ENCODE results near the gene SGSH.

The SGSH gene

DNA sequence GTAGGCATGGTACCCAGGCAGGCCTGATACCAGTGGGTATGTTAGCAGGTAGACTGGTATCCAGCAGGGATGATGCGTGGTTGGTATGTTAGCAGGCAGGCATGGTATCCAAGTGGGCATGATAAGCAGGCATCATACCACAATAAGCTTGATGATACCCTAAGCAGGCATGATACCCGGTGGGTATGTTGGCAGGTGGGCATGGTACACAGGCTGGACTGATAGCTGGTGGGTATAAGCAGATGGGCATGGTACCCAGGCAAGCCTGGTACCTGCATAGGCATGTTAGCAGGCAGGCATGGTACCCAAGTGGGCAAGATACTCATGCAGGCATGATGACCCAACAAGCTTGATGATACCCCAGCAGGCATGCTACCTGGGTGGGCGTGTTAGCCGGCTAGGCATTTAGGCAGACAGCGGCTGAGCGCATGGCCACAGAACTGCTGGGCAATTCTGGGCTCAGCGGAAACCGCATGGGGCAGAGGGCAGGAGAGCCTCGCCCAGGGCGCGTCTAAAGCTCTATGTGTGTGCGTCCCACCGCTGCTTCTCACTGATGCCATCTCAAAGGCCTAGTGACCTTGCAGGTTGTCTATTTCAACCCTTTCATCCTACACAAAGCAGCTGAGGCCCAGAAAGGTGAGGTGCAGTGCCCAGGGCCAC is 2.3 kb downstream of the SGSH start:
- Histone ChIP-seq H3K36me3 (ENCODE audit: control insufficient read depth, insufficient read depth, low read length) (peaks cover 38% of the 10 kb centered on the region), H3K27ac (ENCODE audit: low read depth, low read length, severe bottlenecking) (no peak overlapping the region), H3K9me3 (ENCODE audit: control insufficient read depth, low read length) (no peaks in the 10 kb centered on the region), H3K4me1 (ENCODE audit: control insufficient read depth, insufficient read depth, low read length, poor library complexity, severe bottlenecking) (peaks cover 12% of the 10 kb centered on the region), H3K4me3 (ENCODE audit: extremely low read depth, insufficient read depth, low read length, poor library complexity, severe bottlenecking) (no peak overlapping the region)
- 98% methylated on average over 12 to 13 of the region's 13 CpGs for WGBS, 2 experiments (ENCODE audit: insufficient coverage in 2 of 2)

- H3K4me3 ChIP-seq (ENCODE audit: extremely low read depth, insufficient read depth, low read length, poor library complexity, severe bottlenecking): no peak overlapping the region
- H3K9me3 ChIP-seq (ENCODE audit: control insufficient read depth, low read length): no peaks in the 10 kb centered on the region
- no peak overlapping the region for H3K27ac ChIP-seq (ENCODE audit: low read depth, low read length, severe bottlenecking)
- H3K36me3 ChIP-seq (ENCODE audit: control insufficient read depth, insufficient read depth, low read length): peaks cover 36% of the 10 kb centered on the region
- H3K4me1 ChIP-seq (ENCODE audit: control insufficient read depth, insufficient read depth, low read length, poor library complexity, severe bottlenecking): peaks cover 11% of the 10 kb centered on the region
- 96 to 98% methylated on average over 31 to 37 of the region's 40 CpGs for WGBS, 2 experiments (ENCODE audit: insufficient coverage in 2 of 2)
Observed at GRCh38 chr17:80216473-80217456, 3.4 kb downstream of the SGSH start.

GRCh38 chr17:80214878-80215210 is 5.3 kb downstream of the SGSH start:
- WGBS, 2 experiments (ENCODE audit: insufficient coverage in 2 of 2): 93 to 94% methylated on average over 16 to 17 of the region's 17 CpGs
- H3K36me3 ChIP-seq (ENCODE audit: control insufficient read depth, insufficient read depth, low read length): peaks cover 55% of the 10 kb centered on the region
- H3K4me3 ChIP-seq (ENCODE audit: extremely low read depth, insufficient read depth, low read length, poor library complexity, severe bottlenecking): no peak overlapping the region
- H3K9me3 ChIP-seq (ENCODE audit: control insufficient read depth, low read length): no peaks in the 10 kb centered on the region
- no peak overlapping the region for H3K27ac ChIP-seq (ENCODE audit: low read depth, low read length, severe bottlenecking)
- H3K4me1 ChIP-seq (ENCODE audit: control insufficient read depth, insufficient read depth, low read length, poor library complexity, severe bottlenecking): peaks cover 3% of the 10 kb centered on the region

- H3K27ac ChIP-seq (ENCODE audit: low read depth, low read length, severe bottlenecking): no peak overlapping the region
- H3K4me3 ChIP-seq (ENCODE audit: extremely low read depth, insufficient read depth, low read length, poor library complexity, severe bottlenecking): no peak overlapping the region
- peaks cover 2% of the 10 kb centered on the region for H3K4me1 ChIP-seq (ENCODE audit: control insufficient read depth, insufficient read depth, low read length, poor library complexity, severe bottlenecking)
- H3K36me3 ChIP-seq (ENCODE audit: control insufficient read depth, insufficient read depth, low read length): peaks cover 58% of the 10 kb centered on the region
- WGBS, 2 experiments (ENCODE audit: insufficient coverage in 2 of 2): 93 to 95% methylated on average over 41 to 47 of the region's 48 CpGs
- no peaks in the 10 kb centered on the region for H3K9me3 ChIP-seq (ENCODE audit: control insufficient read depth, low read length)
Observed at GRCh38 chr17:80214012-80214877, 5.9 kb downstream of the SGSH start.

DNA sequence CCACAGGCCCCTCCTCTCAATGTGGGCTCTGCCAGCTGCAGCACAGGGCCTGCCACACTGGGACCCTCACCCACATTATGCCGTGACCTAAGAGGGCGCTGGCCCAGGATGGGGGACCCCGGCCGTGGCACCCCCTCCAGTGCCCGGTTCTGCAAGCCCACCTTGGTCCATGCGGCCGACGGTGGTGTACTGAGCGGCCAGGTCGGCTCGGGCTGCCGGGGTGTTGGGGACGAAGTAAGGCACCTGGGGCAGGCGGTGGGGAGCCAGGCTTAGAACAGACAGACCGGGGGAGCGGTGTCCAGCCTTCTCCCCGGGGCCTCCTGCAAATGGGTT is 6.5 kb downstream of the SGSH start:
- 97% methylated on average over 14 to 17 of the region's 17 CpGs for WGBS, 2 experiments (ENCODE audit: insufficient coverage in 2 of 2)
- Histone ChIP-seq H3K4me1 (ENCODE audit: control insufficient read depth, insufficient read depth, low read length, poor library complexity, severe bottlenecking) (no peaks in the 10 kb centered on the region), H3K9me3 (ENCODE audit: control insufficient read depth, low read length) (no peaks in the 10 kb centered on the region), H3K27ac (ENCODE audit: low read depth, low read length, severe bottlenecking) (no peak overlapping the region), H3K36me3 (ENCODE audit: control insufficient read depth, insufficient read depth, low read length) (peaks cover 64% of the 10 kb centered on the region), H3K4me3 (ENCODE audit: extremely low read depth, insufficient read depth, low read length, poor library complexity, severe bottlenecking) (no peak overlapping the region)

- Histone ChIP-seq H3K9me3 (ENCODE audit: control insufficient read depth, low read length) (no peaks in the 10 kb centered on the region), H3K4me3 (ENCODE audit: extremely low read depth, insufficient read depth, low read length, poor library complexity, severe bottlenecking) (no peak overlapping the region), H3K36me3 (ENCODE audit: control insufficient read depth, insufficient read depth, low read length) (peaks cover 69% of the 10 kb centered on the region), H3K27ac (ENCODE audit: low read depth, low read length, severe bottlenecking) (no peak overlapping the region), H3K4me1 (ENCODE audit: control insufficient read depth, insufficient read depth, low read length, poor library complexity, severe bottlenecking) (no peaks in the 10 kb centered on the region)
- 95 to 97% methylated on average over 12 to 16 of the region's 19 CpGs for WGBS, 2 experiments (ENCODE audit: insufficient coverage in 2 of 2)
Observed at GRCh38 chr17:80212962-80213642, 7.0 kb downstream of the SGSH start.

- Histone ChIP-seq H3K36me3 (ENCODE audit: control insufficient read depth, insufficient read depth, low read length) (peaks cover 72% of the 10 kb centered on the region), H3K27ac (ENCODE audit: low read depth, low read length, severe bottlenecking) (no peak overlapping the region), H3K4me3 (ENCODE audit: extremely low read depth, insufficient read depth, low read length, poor library complexity, severe bottlenecking) (no peak overlapping the region), H3K4me1 (ENCODE audit: control insufficient read depth, insufficient read depth, low read length, poor library complexity, severe bottlenecking) (no peaks in the 10 kb centered on the region), H3K9me3 (ENCODE audit: control insufficient read depth, low read length) (no peaks in the 10 kb centered on the region)
- WGBS, 2 experiments (ENCODE audit: insufficient coverage in 2 of 2): 96 to 97% methylated on average over 11 of the region's 12 CpGs
Observed at GRCh38 chr17:80212511-80212910, 7.6 kb downstream of the SGSH start.

- 95 to 97% methylated on average over 17 to 22 of the region's 22 CpGs for WGBS, 2 experiments (ENCODE audit: insufficient coverage in 2 of 2)
- H3K36me3 ChIP-seq (ENCODE audit: control insufficient read depth, insufficient read depth, low read length): peaks cover 70% of the 10 kb centered on the region
- no peak overlapping the region for H3K27ac ChIP-seq (ENCODE audit: low read depth, low read length, severe bottlenecking)
- H3K4me1 ChIP-seq (ENCODE audit: control insufficient read depth, insufficient read depth, low read length, poor library complexity, severe bottlenecking): no peaks in the 10 kb centered on the region
- no peaks in the 10 kb centered on the region for H3K9me3 ChIP-seq (ENCODE audit: control insufficient read depth, low read length)
- no peak overlapping the region for H3K4me3 ChIP-seq (ENCODE audit: extremely low read depth, insufficient read depth, low read length, poor library complexity, severe bottlenecking)
Observed at GRCh38 chr17:80212109-80212508, 8.0 kb downstream of the SGSH start.

DNA sequence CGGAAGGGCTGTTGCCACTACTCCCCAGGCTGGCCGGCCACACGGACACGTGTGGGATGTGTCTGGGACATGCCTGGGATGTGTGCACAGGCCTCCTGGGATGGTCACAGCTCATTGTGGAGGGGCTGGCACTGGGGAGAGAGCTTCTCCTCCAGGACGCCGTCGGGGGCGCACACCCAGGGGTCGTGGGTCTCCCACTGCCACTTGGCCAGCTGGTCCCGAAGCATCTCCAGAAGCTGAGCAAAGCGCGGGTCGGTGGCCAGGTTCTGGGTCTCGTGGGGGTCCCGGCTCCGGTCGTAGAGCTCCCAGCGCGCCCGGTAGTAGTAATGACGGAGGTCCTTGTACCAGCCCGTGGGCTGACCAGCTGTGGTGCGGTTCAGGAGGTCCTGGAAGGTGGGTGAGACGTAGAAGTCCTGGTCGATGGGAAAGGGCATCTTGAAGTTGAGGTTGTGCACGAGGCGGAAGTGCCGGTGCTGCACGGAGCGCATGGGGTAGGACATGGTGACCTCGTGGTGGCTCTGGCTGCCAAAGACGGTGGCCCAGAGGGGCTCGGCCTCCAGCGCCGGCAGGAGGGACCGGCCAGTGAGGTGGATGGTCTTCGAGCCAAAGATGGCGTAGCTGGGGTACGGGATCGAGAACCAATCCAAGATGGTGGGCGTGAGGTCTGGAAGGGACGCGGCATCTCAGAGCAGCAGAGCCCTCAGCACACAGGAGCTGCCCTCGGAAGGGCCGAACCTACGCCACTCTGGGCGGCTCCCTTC is 9.6 kb downstream of the SGSH start:
- 96% methylated on average over 41 to 47 of the region's 47 CpGs for WGBS, 2 experiments (ENCODE audit: insufficient coverage in 2 of 2)
- Histone ChIP-seq H3K9me3 (ENCODE audit: control insufficient read depth, low read length) (no peaks in the 10 kb centered on the region), H3K36me3 (ENCODE audit: control insufficient read depth, insufficient read depth, low read length) (peaks cover 60% of the 10 kb centered on the region), H3K4me3 (ENCODE audit: extremely low read depth, insufficient read depth, low read length, poor library complexity, severe bottlenecking) (no peak overlapping the region), H3K27ac (ENCODE audit: low read depth, low read length, severe bottlenecking) (no peak overlapping the region), H3K4me1 (ENCODE audit: control insufficient read depth, insufficient read depth, low read length, poor library complexity, severe bottlenecking) (no peaks in the 10 kb centered on the region)

Measured in mesodermal cell (in vitro differentiated cells).